MM.1S (cell line): Measurements from ENCODE around the gene IRAG1.

Source experiments
- DNase-seq: peaks from one replicate; pipeline ENCODE4 v3.0.0-alpha.2; 2015
- H2AFZ ChIP-seq: fragments of 300-600 bp; sonication (generic); 2 replicates; pipeline ENCODE4 v1.6.0; 2016; ENCODE audit warnings: antibody characterized with exemption, low read length
- H3F3A ChIP-seq: fragments of 300-600 bp; sonication (generic); 2 replicates; pipeline ENCODE4 v1.6.1; 2016; ENCODE audit warnings: mild to moderate bottlenecking, antibody characterized with exemption, low read length, moderate library complexity, mixed read lengths; ENCODE audit not compliant: insufficient read depth
- H3K27ac ChIP-seq: fragments of 300-600 bp; sonication (generic); 2 replicates; pipeline ENCODE4 v1.5.1; 2016; ENCODE audit warnings: mild to moderate bottlenecking, low read length
- H3K27me3 ChIP-seq: fragments of 300-600 bp; sonication (generic); replicated peaks from 2 replicates; pipeline ENCODE4 v1.6.0; 2016; ENCODE audit warnings: low read length; ENCODE audit not compliant: insufficient read depth
- H3K36me3 ChIP-seq: fragments of 300-600 bp; sonication (generic); replicated peaks from 2 replicates; pipeline ENCODE4 v1.6.1; 2016; ENCODE audit warnings: mild to moderate bottlenecking, low read length, mixed read lengths; ENCODE audit not compliant: insufficient read depth
- H3K4me1 ChIP-seq: fragments of 300-600 bp; sonication (generic); 2 replicates; pipeline ENCODE4 v1.6.1; 2016; ENCODE audit warnings: low read length, mixed read lengths
- H3K4me2 ChIP-seq: fragments of 300-600 bp; sonication (generic); 2 replicates; pipeline ENCODE4 v1.6.0; 2016; ENCODE audit warnings: low read depth, low read length
- H3K4me3 ChIP-seq: fragments of 300-600 bp; sonication (generic); 2 replicates; pipeline ENCODE4 v1.5.1; 2016; ENCODE audit warnings: low read length, mixed read lengths
- H3K79me2 ChIP-seq: fragments of 300-600 bp; sonication (generic); 2 replicates; pipeline ENCODE4 v1.6.1; 2016; ENCODE audit warnings: mixed run types, low read length, mixed read lengths
- H3K9ac ChIP-seq: fragments of 300-600 bp; sonication (generic); 2 replicates; pipeline ENCODE4 v1.6.1; 2016; ENCODE audit warnings: low read length, mixed read lengths
- H3K9me2 ChIP-seq: fragments of 300-600 bp; sonication (generic); replicated peaks from 2 replicates; pipeline ENCODE4 v1.6.1; 2016; ENCODE audit warnings: mild to moderate bottlenecking, low read length, mixed read lengths; ENCODE audit not compliant: insufficient read depth
- H3K9me3 ChIP-seq: fragments of 300-600 bp; sonication (generic); replicated peaks from 2 replicates; pipeline ENCODE4 v1.6.1; 2016; ENCODE audit warnings: mild to moderate bottlenecking, low read length, mixed read lengths; ENCODE audit not compliant: insufficient read depth
- H4K20me1 ChIP-seq: fragments of 300-600 bp; sonication (generic); 2 replicates; pipeline ENCODE4 v1.6.1; 2016; ENCODE audit warnings: mild to moderate bottlenecking, low read length, moderate library complexity, mixed read lengths; ENCODE audit not compliant: insufficient read depth
- EZH2 ChIP-seq: fragments of 300-600 bp; sonication (generic); optimal IDR thresholded peaks from 2 replicates; pipeline ENCODE3; 2017; ENCODE audit warnings: low read depth, mild to moderate bottlenecking, antibody characterized with exemption, low read length, mixed read lengths
- EZH2phosphoT487 ChIP-seq: fragments of 300-600 bp; sonication (generic); IDR thresholded peaks from 2 replicates; pipeline ENCODE4 v1.6.1; 2018; ENCODE audit warnings: antibody characterized with exemption, low read length
- TF ChIP-seq, protein P1 (sequence below): fragments of 300-600 bp; sonication (generic); IDR thresholded peaks from 2 replicates; pipeline ENCODE4 v1.5.1; 2016; ENCODE audit warnings: antibody characterized with exemption, low read length, mixed read lengths

Gene IRAG1

DNA sequence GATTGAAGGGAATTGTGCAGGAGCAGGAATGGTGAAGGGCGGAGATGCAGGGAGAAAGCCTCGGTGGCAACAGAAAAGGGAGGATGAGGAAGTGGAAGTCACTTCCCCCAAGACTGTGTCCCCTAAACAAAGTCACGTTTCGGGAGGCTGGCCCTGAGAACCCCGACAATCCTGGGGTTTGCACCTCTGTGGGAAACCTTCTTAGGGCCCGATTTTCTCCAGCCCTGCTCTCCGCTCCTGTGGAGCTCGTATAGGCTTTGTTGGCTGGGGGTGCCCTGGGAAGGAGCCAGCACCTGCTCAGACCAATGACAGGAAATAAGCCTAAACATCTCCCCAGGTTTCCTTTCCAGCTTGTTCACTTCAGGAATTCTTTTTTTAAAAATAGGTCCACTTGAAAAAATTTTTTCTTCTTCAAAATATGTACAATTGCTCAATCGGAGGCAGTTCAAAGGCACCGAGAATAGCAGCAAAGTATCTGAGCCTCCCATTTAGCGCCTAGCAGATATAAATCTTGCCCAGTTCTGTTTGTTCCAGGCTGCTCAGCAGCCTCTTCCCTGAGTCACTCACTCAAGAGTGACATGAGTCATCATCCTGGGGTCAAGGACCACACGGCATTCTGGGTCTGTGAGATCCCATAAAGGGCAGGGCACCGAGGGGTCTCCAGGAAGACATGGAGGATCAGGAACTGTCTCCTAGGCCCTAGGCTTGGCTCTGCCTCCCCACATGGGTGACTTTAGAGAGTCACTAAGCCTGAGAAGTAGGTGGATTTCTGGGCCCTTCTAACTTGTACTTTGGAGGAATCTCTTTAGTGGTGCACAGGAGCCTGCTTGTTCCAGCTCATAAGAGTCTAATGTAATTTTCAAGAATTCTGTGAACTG lies 34.0 kb downstream of the IRAG1 start:
- no peak overlapping the region for H3K9ac ChIP-seq
- no peak overlapping the region for H2AFZ ChIP-seq
- H3K36me3 ChIP-seq: no peaks in the 10 kb centered on the region
- no peaks in the 10 kb centered on the region for H3K79me2 ChIP-seq
- no peak for DNase-seq
- no peak overlapping the region for H3K4me3 ChIP-seq
- no peaks in the 10 kb centered on the region for H4K20me1 ChIP-seq
- TF ChIP-seq, protein P1, sequence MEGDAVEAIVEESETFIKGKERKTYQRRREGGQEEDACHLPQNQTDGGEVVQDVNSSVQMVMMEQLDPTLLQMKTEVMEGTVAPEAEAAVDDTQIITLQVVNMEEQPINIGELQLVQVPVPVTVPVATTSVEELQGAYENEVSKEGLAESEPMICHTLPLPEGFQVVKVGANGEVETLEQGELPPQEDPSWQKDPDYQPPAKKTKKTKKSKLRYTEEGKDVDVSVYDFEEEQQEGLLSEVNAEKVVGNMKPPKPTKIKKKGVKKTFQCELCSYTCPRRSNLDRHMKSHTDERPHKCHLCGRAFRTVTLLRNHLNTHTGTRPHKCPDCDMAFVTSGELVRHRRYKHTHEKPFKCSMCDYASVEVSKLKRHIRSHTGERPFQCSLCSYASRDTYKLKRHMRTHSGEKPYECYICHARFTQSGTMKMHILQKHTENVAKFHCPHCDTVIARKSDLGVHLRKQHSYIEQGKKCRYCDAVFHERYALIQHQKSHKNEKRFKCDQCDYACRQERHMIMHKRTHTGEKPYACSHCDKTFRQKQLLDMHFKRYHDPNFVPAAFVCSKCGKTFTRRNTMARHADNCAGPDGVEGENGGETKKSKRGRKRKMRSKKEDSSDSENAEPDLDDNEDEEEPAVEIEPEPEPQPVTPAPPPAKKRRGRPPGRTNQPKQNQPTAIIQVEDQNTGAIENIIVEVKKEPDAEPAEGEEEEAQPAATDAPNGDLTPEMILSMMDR: no peak
- no peak for TF ChIP-seq EZH2
- no peak for TF ChIP-seq EZH2phosphoT487
- no peak overlapping the region for H3K27ac ChIP-seq
- no peak overlapping the region for H3K4me2 ChIP-seq
- peaks cover 11% of the 10 kb centered on the region for H3F3A ChIP-seq
- H3K4me1 ChIP-seq: peaks cover 55% of the 10 kb centered on the region
- H3K27me3 ChIP-seq: no peaks in the 10 kb centered on the region
- H3K9me2 ChIP-seq: no peaks in the 10 kb centered on the region
- no peaks in the 10 kb centered on the region for H3K9me3 ChIP-seq

DNA sequence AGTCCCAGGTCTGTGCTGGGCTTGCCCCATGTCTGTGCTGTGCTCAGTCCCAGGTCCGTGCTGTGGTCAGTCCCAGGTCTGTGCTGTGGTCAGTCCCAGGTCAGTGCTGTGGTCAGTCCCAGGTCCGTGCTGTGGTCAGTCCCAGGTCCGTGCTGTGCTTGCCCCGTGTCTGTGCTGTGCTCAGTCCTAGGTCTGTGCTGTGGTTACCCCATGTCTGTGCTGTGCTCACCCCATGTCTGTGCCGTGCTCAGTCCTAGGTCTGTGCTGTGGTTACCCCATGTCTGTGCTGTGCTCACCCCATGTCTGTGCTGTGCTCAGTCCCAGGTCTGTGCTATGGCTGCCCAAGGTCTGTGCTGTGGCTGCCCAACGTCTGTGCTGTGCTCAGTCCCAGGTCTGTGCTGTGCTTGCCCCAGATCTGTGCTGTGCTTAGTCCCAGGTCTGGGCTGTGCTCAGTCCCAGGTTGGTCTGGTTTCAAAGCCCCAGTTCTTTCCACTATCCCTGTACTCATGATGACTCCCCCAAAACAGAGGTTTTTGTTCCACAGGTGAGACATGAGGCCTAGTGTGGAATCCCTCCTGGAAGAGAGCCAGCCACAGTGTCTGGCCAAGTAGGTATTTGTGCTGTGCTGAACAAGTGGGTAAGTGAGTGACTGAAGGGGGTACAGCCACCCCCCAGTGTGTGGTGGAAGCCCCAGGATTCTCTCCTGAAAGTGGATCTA lies 34.8 kb downstream of the IRAG1 start:
- H2AFZ ChIP-seq: no peak overlapping the region
- H4K20me1 ChIP-seq: no peaks in the 10 kb centered on the region
- no peak overlapping the region for H3K4me3 ChIP-seq
- no peaks in the 10 kb centered on the region for H3K9me2 ChIP-seq
- peaks cover 11% of the 10 kb centered on the region for H3F3A ChIP-seq
- H3K27me3 ChIP-seq: no peaks in the 10 kb centered on the region
- TF ChIP-seq, protein P1: no peak
- TF ChIP-seq EZH2: no peak
- no peak for TF ChIP-seq EZH2phosphoT487
- no peaks in the 10 kb centered on the region for H3K36me3 ChIP-seq
- no peaks in the 10 kb centered on the region for H3K9me3 ChIP-seq
- no peak overlapping the region for H3K27ac ChIP-seq
- H3K4me1 ChIP-seq: peaks cover 60% of the 10 kb centered on the region
- H3K9ac ChIP-seq: no peak overlapping the region
- no peak for DNase-seq
- no peaks in the 10 kb centered on the region for H3K79me2 ChIP-seq
- no peak overlapping the region for H3K4me2 ChIP-seq

GRCh38 chr11:10657308-10658271 lies 36.0 kb downstream of the IRAG1 start:
- peaks cover 57% of the 10 kb centered on the region for H3K4me1 ChIP-seq
- TF ChIP-seq, protein P1: no peak
- no peak for TF ChIP-seq EZH2phosphoT487
- H4K20me1 ChIP-seq: no peaks in the 10 kb centered on the region
- peak overlapping the region; percentile 83 for H3K4me2 ChIP-seq
- H3K27me3 ChIP-seq: no peaks in the 10 kb centered on the region
- peak overlapping the region; percentile 52; the same call in 1 of the 2 replicates for H3K27ac ChIP-seq
- H3K36me3 ChIP-seq: no peaks in the 10 kb centered on the region
- peak overlapping the region; percentile 32; the same call in 1 of the 2 replicates for H3K9ac ChIP-seq
- H3F3A ChIP-seq: peaks cover 11% of the 10 kb centered on the region
- H3K9me2 ChIP-seq: no peaks in the 10 kb centered on the region
- H3K79me2 ChIP-seq: no peaks in the 10 kb centered on the region
- no peaks in the 10 kb centered on the region for H3K9me3 ChIP-seq
- H2AFZ ChIP-seq: peak overlapping the region; percentile 89
- 0 out of 2 replicates have a peak overlapping the region, but pooled peaks have one; percentile 21 for H3K4me3 ChIP-seq
- peak; percentile 89 for DNase-seq
